DND-41 (cell line): ENCODE data around the gene FAM53B.

Experiments
- CTCF ChIP-seq: IDR thresholded peaks from 2 replicates; pipeline ENCODE4 v1.5.1; 2012; ENCODE audit warnings: borderline replicate concordance, low read length, moderate library complexity, mild to moderate bottlenecking; ENCODE audit not compliant: poor library complexity, severe bottlenecking; ENCODE audit errors: extremely low read depth
- EZH2 ChIP-seq: IDR thresholded peaks from 3 replicates; pipeline ENCODE4 v1.6.1; 2012; ENCODE audit warnings: borderline replicate concordance, low read depth, mild to moderate bottlenecking, moderate library complexity, low read length, inconsistent platforms; ENCODE audit not compliant: severe bottlenecking

- TF ChIP-seq CTCF (no peak), EZH2 (no peak)
Observed at GRCh38 chr10:124707144-124707467, 37.1 kb downstream of the FAM53B start.
